Colonic mucosa (tissue), 4 donors: Measurements from ENCODE around the gene UNC13C. TPM values are rescaled to one million over a fixed set of nuclear protein-coding genes. Genes with fewer than 3 reads are reported as not detected.

Source experiments
- DNase-seq: peaks from one replicate; pipeline ENCODE4 v3.0.0-alpha.2; 2020
- H3K27ac ChIP-seq: fragments of 200-600 bp; one replicate; pipeline ENCODE4 v1.8.0; 2021
- H3K27me3 ChIP-seq: fragments of 200-600 bp; one replicate; pipeline ENCODE4 v1.8.0; 2021
- H3K36me3 ChIP-seq: fragments of 200-600 bp; one replicate; pipeline ENCODE4 v1.8.0; 2021
- H3K4me1 ChIP-seq: fragments of 200-600 bp; one replicate; pipeline ENCODE4 v1.8.0; 2021; ENCODE audit warnings: mild to moderate bottlenecking
- H3K4me3 ChIP-seq: fragments of 200-600 bp; one replicate; pipeline ENCODE4 v1.8.0; 2021
- H3K9ac ChIP-seq, 2 donors: one replicate each; pipeline ENCODE4 v1.7.0; 2013; ENCODE audit warnings: control low read depth in 2 of 2, low read depth in 2 of 2, low read length in 2 of 2
- H3K9me3 ChIP-seq: fragments of 200-600 bp; one replicate; pipeline ENCODE4 v1.8.0; 2021
- CTCF ChIP-seq: fragments of 200-600 bp; IDR thresholded peaks from one replicate; pipeline ENCODE4 v1.8.0; 2022; ENCODE audit warnings: antibody characterized with exemption, mild to moderate bottlenecking
- intact Hi-C: fragments of 100-400 bp; cut with DNase I; formaldehyde crosslinking; loops from one replicate; pipeline ENCODE4 v1.14.1; 2022
- total RNA-seq, 2 donors: library from RNA; stranded (reverse); fragmentation: NEBNext Ultra II Directional in 1 of 2; extraction: Animal tissue kit (Norgen Biotek cat#: 25700) in 1 of 2; gene quantifications; one replicate each; pipeline ENCODE4 v1.2.1, GENCODE V29; 2021
- donor health status: healthy.
- donor health status: DM: no; HTN: no; CAD: no.
- donor health status: DM: no; HTN: no; CAD: no.

UNC13C gene
- total RNA-seq, 2 donors from 2014 or later = 0.05 to 0.13 TPM

GRCh38 chr15:54374184-54374952 lies 396.1 kb downstream of the UNC13C start:
- no peaks in the 10 kb centered on the region for H3K4me1 ChIP-seq
- no peaks in the 10 kb centered on the region for H3K36me3 ChIP-seq
- no peaks in the 10 kb centered on the region for H3K9me3 ChIP-seq
- TF ChIP-seq CTCF = no peak
- no peak overlapping the region for H3K27ac ChIP-seq
- no peak overlapping the region for H3K4me3 ChIP-seq
- intact Hi-C loops = no loop called here
- DNase-seq = no peak
- no peaks in the 10 kb centered on the region for H3K27me3 ChIP-seq
- H3K9ac ChIP-seq = no peak overlapping the region

GRCh38 chr15:54387799-54388198 lies 409.6 kb downstream of the UNC13C start:
- no peaks in the 10 kb centered on the region for H3K27me3 ChIP-seq
- no peak overlapping the region for H3K4me3 ChIP-seq
- no peak for DNase-seq
- H3K27ac ChIP-seq = no peak overlapping the region
- no peak overlapping the region for H3K9ac ChIP-seq
- intact Hi-C loops = no loop called here
- no peak for TF ChIP-seq CTCF
- no peaks in the 10 kb centered on the region for H3K4me1 ChIP-seq
- H3K36me3 ChIP-seq = no peaks in the 10 kb centered on the region
- no peaks in the 10 kb centered on the region for H3K9me3 ChIP-seq

DNA sequence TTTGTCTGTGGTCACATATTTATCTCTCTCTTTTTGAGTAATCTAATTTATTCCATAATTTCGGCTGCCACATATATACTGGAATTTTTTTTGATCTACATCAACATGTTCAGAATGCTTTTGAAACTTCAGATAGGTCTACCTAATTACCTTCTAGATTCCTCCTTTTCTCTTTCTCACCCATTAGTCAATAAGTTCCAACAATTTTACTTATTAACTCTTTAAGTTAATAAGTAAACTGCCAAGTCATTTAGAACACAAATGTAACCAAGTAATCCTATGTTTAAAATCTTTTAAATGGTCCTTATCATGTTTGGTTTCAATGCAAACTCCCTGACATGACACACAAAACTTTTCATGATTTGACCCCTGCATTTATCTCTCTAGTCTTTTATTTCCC lies 410.5 kb downstream of the UNC13C start:
- no peak for TF ChIP-seq CTCF
- no peak for DNase-seq
- H3K36me3 ChIP-seq = no peaks in the 10 kb centered on the region
- H3K9me3 ChIP-seq = no peaks in the 10 kb centered on the region
- no peak overlapping the region for H3K4me3 ChIP-seq
- H3K27ac ChIP-seq = no peak overlapping the region
- no peaks in the 10 kb centered on the region for H3K4me1 ChIP-seq
- no peaks in the 10 kb centered on the region for H3K27me3 ChIP-seq
- no peak overlapping the region for H3K9ac ChIP-seq
- intact Hi-C loops = no loop called here

DNA sequence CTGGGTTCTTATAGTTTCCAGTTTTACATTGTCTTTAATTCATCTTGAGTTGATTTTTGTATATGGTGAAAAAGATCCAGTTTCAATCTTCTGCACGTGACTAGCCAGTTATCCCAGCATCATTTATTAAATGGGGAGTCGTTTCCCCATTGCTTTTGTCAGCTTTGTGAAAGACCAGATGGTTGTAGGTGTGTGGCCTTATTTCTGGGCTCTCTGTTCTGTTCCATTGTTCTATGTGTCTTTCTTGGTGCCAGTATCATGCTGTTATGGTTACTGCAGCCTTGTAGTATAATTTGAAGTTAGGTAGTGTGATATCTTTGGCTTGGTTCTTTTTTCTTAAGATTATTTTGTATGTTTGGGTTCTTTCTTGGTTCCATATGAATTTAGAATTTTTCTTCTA lies 432.2 kb downstream of the UNC13C start:
- Histone ChIP-seq H3K4me3 (no peak overlapping the region), H3K27ac (no peak overlapping the region), H3K27me3 (no peaks in the 10 kb centered on the region), H3K9me3 (no peaks in the 10 kb centered on the region), H3K9ac (no peak overlapping the region), H3K36me3 (no peaks in the 10 kb centered on the region), H3K4me1 (no peaks in the 10 kb centered on the region)
- no peak for TF ChIP-seq CTCF
- no peak for DNase-seq
- intact Hi-C loops = no loop called here

DNA sequence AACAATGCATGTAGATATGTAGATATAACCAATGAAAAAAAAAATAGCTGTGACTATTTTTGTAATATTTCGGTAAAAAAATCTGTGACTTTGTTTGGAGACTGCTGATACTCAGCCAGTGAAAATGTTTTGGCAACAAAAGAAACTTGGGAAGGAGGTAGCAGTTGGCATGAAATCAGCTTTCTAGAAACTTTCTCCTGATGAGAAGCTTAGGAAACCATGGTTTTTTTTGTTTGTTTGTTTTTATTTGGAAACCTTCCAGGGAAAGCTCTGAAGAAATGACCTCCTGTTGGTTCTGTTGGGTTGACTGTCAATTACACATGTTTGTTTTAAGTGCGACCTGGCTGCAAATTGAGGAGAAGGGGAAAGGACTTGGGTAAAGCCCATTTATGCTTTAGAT lies 445.9 kb downstream of the UNC13C start:
- DNase-seq = no peak
- Histone ChIP-seq H3K9me3 (no peaks in the 10 kb centered on the region), H3K36me3 (no peaks in the 10 kb centered on the region), H3K9ac (no peak overlapping the region), H3K27ac (no peak overlapping the region), H3K4me1 (no peaks in the 10 kb centered on the region), H3K4me3 (no peak overlapping the region), H3K27me3 (no peaks in the 10 kb centered on the region)
- TF ChIP-seq CTCF = no peak
- intact Hi-C loops = no loop called here
